Nephron (organoid): Measurements from ENCODE around the gene HYPK.

Experiments used
- H3K27ac Mint-ChIP-seq, 3 experiments: 2 replicates each; pipeline ENCODE4 v1.8.0; 2020; ENCODE audit warnings: mixed read lengths in 3 of 3, mild to moderate bottlenecking in 2 of 3, moderate library complexity in 1 of 3
- H3K27me3 Mint-ChIP-seq: 2 replicates; pipeline ENCODE4 v1.8.0; 2021; ENCODE audit warnings: low read depth, mild to moderate bottlenecking, moderate library complexity, mixed read lengths
- H3K36me3 Mint-ChIP-seq: 2 replicates; pipeline ENCODE4 v1.8.0; 2020; ENCODE audit warnings: low read depth, mixed read lengths
- H3K4me1 Mint-ChIP-seq: 2 replicates; pipeline ENCODE4 v1.8.0; 2020; ENCODE audit warnings: mixed read lengths
- H3K4me3 Mint-ChIP-seq, 3 experiments: 2 replicates each; pipeline ENCODE4 v1.8.0; 2020; ENCODE audit warnings: mild to moderate bottlenecking in 3 of 3, mixed read lengths in 3 of 3, moderate library complexity in 2 of 3
- H3K9me3 Mint-ChIP-seq: 2 replicates; pipeline ENCODE4 v1.8.0; 2020; ENCODE audit warnings: mixed read lengths
- TF ChIP-seq, protein P1 (sequence below), 3 experiments: fragments of 200-600 bp; sonication (generic); IDR thresholded peaks; one replicate each; pipeline ENCODE4 v1.5.0; 2021; ENCODE audit warnings: antibody characterized with exemption in 3 of 3; ENCODE audit not compliant: unreplicated experiment in 3 of 3

HYPK gene

DNA sequence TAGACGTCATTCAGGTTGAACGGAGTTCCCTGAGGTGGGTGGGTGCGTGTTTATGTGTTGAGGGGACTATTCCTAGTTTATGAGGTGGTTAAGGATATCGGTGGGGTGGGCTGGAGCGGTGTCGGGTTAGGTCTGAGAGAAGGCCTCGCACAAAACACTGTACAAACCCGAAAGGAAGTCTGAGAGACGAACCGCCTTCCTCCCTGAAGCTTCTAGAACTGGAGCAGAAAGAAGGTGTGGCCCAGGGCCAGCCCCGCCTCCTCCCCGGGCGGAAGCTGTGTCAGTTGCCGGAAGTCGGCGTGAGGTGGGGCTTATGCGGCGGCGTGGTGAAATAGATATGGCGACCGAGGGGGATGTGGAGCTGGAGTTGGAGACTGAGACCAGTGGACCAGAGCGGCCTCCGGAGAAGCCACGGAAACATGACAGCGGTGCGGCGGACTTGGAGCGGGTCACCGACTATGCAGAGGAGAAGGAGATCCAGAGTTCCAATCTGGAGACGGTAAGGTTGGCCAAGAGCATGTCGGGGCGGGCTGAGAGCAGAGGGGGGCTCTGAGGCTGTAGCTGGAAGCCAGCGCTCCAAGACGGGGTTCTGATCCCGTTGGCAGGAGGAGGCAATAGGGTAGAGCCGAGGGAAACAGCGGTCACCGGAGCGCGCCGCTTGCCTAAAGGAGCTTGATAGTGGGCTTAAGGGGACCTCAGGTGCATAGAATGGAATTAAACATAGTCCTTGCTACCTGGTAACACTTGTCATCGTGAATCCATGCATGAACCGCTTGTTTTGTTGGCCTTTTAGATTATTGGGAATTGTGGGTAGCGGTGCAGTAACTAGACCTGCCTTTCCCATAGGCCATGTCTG, at the start of gene HYPK:
HYPK (plus strand) TSS at position 314 of the 856 bp plus-strand sequence; CDS start at position 338, 24 bp downstream.
- no peaks in the 10 kb centered on the region for H3K27me3 Mint-ChIP-seq
- no peaks in the 10 kb centered on the region for H3K9me3 Mint-ChIP-seq
- H3K4me1 Mint-ChIP-seq, result peaks cover 43% of the 10 kb centered on the region
- peak within 1 kb of the TSS; percentile 96 to 98 (median 97) for H3K27ac Mint-ChIP-seq
- H3K4me3 Mint-ChIP-seq, result peak within 1 kb of the TSS; percentile 99 to 100 (median 99)
- peaks cover 64% of the 10 kb centered on the region for H3K36me3 Mint-ChIP-seq
- TF ChIP-seq, protein P1, sequence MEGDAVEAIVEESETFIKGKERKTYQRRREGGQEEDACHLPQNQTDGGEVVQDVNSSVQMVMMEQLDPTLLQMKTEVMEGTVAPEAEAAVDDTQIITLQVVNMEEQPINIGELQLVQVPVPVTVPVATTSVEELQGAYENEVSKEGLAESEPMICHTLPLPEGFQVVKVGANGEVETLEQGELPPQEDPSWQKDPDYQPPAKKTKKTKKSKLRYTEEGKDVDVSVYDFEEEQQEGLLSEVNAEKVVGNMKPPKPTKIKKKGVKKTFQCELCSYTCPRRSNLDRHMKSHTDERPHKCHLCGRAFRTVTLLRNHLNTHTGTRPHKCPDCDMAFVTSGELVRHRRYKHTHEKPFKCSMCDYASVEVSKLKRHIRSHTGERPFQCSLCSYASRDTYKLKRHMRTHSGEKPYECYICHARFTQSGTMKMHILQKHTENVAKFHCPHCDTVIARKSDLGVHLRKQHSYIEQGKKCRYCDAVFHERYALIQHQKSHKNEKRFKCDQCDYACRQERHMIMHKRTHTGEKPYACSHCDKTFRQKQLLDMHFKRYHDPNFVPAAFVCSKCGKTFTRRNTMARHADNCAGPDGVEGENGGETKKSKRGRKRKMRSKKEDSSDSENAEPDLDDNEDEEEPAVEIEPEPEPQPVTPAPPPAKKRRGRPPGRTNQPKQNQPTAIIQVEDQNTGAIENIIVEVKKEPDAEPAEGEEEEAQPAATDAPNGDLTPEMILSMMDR (IDR thresholded peaks at IDR 0.05; ENCODE audit: unreplicated experiment in 3 of 3), result no peak

- Mint-ChIP-seq H3K9me3 (no peaks in the 10 kb centered on the region), H3K27me3 (no peaks in the 10 kb centered on the region), H3K27ac (no peak overlapping the region), H3K36me3 (peaks cover 44% of the 10 kb centered on the region), H3K4me3 (peak overlapping the region in 1 of 3 experiments; percentile 1), H3K4me1 (peaks cover 28% of the 10 kb centered on the region)
- TF ChIP-seq, protein P1 (IDR thresholded peaks at IDR 0.05; ENCODE audit: unreplicated experiment in 3 of 3), result no peak
Measured at GRCh38 chr15:43751885-43752284, 48.5 kb upstream of the HYPK start.

- H3K36me3 Mint-ChIP-seq, result peaks cover 69% of the 10 kb centered on the region
Measured at GRCh38 chr15:43762824-43763223, 37.6 kb upstream of the HYPK start.

DNA sequence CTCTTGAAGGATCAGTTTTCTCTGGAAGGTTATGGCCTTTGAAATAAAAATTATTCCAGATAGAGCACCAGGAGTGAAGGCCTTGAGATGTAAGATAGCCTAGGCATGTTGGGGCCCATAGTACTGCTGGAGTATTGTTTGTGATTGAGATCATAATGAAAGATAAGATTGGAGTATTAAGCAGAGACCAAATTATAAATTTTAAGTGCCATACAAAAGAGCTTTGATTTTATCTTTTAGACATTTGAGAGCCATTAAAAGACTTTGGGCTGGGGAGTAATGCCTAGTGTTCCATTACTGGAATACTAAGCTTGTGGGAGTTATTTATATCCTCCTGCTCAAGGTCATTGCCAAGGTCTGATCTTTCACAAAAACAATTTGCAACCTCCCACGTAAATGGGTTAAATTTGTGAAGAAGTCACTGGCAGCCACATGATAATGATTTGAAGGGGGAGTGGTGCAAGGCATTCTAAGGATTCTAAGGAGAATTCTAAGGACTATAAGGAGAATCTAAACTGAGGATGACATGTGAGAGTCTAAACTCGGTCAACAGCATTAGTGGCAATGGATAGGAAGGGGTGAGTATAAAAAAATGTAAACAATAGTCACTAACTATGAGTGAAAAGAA, 36.5 kb upstream of the HYPK start:
- H3K27me3 Mint-ChIP-seq, result no peaks in the 10 kb centered on the region
- H3K4me1 Mint-ChIP-seq, result no peaks in the 10 kb centered on the region
- H3K4me3 Mint-ChIP-seq, result no peak overlapping the region
- peak overlapping the region in 1 of 3 experiments; percentile 12 for H3K27ac Mint-ChIP-seq
- TF ChIP-seq, protein P1 (IDR thresholded peaks at IDR 0.05; ENCODE audit: unreplicated experiment in 3 of 3), result no peak
- peaks cover 73% of the 10 kb centered on the region for H3K36me3 Mint-ChIP-seq
- H3K9me3 Mint-ChIP-seq, result no peaks in the 10 kb centered on the region

More at GRCh38 chr15:43762824-43763223, 37.6 kb upstream of the HYPK start:
- Mint-ChIP-seq H3K4me1 (no peaks in the 10 kb centered on the region), H3K27me3 (no peaks in the 10 kb centered on the region), H3K4me3 (no peak overlapping the region), H3K27ac (no peak overlapping the region), H3K9me3 (no peaks in the 10 kb centered on the region)
- TF ChIP-seq, protein P1 (IDR thresholded peaks at IDR 0.05; ENCODE audit: unreplicated experiment in 3 of 3), result no peak

DNA sequence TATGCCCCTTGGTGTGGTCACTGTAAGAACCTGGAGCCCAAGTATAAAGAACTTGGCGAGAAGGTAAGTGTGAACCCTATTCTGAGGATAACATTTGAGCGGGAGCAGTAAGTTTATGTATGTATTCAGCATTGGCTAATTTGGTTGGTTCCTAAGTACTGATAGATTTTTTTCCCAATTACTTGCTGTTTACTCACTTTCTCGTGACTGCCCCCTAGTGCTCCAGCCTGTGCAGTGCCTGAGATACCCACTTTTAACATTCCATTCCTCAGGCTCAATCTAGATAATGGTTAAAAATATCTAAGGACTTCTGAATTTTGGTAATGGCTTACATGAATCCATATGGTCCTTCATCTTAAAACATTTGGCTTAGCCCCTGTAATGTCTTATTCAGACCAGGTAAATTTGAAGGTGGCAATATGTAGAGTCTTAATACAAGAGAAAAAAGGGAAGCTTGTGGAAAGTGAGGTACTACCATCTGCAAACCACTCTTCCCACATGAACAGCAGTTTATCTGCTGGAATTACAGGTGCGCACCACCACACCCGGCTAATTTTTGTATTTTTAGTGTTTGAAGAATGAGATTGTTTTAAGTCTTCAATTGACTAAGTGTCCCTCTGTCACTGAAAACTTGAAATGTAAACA, 30.7 kb upstream of the HYPK start:
- no peaks in the 10 kb centered on the region for H3K9me3 Mint-ChIP-seq
- no peaks in the 10 kb centered on the region for H3K27me3 Mint-ChIP-seq
- TF ChIP-seq, protein P1 (IDR thresholded peaks at IDR 0.05; ENCODE audit: unreplicated experiment in 3 of 3), result peak; percentile 69 to 71 (median 70)
- H3K36me3 Mint-ChIP-seq, result peaks cover 74% of the 10 kb centered on the region
- H3K27ac Mint-ChIP-seq, result no peak overlapping the region
- H3K4me1 Mint-ChIP-seq, result no peaks in the 10 kb centered on the region
- H3K4me3 Mint-ChIP-seq, result no peak overlapping the region
